HG02973 (cell line): ENCODE data around the gene SHPK.
"Not testable (repeated sequence)": the region's sequence is repeated elsewhere in the genome, so short reads cannot be mapped to it uniquely, and the experiment has no call there.

Experiments used
- ATAC-seq: cut with Tn5 transposase; IDR thresholded peaks from one replicate; pipeline ENCODE4 v1.9.1; 2021; ENCODE audit warnings: moderate library complexity; ENCODE audit not compliant: unreplicated experiment

SHPK gene

GRCh38 chr17:3592216-3592860 lies 43.7 kb downstream of the SHPK start:
- no peak for ATAC-seq

GRCh38 chr17:3590768-3591167 lies 45.3 kb downstream of the SHPK start:
- ATAC-seq = no peak

DNA sequence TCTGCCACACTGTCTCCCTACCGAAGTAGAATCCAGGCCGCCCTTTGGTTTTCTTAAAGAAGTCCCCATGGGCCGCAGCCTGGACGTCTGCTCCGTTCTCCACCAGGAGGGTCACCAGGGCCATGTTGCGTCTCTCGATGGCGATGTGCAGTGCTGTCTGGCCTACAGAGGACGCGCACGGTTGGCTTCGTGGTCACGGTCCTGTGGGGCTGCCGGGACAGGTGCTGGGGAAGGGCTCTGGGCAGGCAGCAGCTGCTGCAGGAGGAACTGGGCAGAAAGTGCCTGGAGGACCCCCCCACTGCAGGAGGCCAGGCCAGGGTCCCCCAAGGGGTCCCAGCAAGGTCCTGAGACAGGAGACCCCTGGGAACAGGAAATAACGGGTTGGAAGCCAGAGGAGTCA lies 45.8 kb downstream of the SHPK start:
- no peak for ATAC-seq

DNA sequence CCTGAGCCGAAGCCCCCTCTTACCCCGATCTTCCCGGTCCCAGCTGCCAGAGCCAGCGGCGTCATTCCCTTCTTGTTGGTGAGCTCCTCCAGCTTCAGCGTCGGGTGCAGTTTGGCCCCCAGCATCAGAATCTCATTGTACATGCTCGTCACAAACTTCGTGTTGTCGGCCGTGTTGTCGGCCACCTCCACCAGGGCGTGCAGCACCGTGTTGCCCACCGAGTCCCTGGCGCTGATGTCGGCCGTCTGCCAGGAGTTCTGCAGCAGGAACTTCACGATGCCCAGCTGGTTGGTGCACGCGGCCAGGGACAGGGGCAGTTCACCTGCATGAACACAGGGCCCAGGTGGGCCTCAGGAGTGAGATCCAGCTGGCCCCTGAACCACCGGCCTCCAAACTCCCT lies 46.3 kb downstream of the SHPK start:
- ATAC-seq = no peak

- no peak for ATAC-seq
Observed at GRCh38 chr17:3585826-3586225, 50.2 kb downstream of the SHPK start.

- no peak for ATAC-seq
Observed at GRCh38 chr17:3583456-3583855, 52.6 kb downstream of the SHPK start.

DNA sequence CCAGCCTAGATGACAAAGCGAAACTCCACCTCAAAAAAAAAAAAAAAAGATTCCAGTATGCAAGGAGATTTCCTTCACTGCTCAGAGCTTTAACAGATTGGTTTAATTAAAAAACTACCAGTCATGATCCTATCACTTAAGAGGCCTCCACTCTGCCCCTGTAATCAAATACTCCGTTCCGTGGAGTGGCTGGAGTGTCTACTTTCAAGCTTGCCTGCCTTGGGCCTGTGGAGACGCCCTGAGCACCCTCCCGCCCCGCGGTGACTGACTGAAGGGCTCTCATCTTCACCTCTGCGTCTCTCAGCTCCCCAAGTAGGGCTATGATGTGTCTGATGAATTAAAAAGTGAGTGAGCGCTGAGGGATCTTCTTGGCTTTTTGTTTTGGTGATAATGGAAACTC lies 53.1 kb downstream of the SHPK start:
- no peak for ATAC-seq

- not testable (repeated sequence) for ATAC-seq
Observed at GRCh38 chr17:3578667-3579066, 57.4 kb downstream of the SHPK start.

- no peak for ATAC-seq
Observed at GRCh38 chr17:3576970-3577369, 59.1 kb downstream of the SHPK start.

GRCh38 chr17:3575511-3575910 lies 60.5 kb downstream of the SHPK start:
- ATAC-seq = no peak

- ATAC-seq = no peak
Observed at GRCh38 chr17:3574231-3574630, 61.8 kb downstream of the SHPK start.

DNA sequence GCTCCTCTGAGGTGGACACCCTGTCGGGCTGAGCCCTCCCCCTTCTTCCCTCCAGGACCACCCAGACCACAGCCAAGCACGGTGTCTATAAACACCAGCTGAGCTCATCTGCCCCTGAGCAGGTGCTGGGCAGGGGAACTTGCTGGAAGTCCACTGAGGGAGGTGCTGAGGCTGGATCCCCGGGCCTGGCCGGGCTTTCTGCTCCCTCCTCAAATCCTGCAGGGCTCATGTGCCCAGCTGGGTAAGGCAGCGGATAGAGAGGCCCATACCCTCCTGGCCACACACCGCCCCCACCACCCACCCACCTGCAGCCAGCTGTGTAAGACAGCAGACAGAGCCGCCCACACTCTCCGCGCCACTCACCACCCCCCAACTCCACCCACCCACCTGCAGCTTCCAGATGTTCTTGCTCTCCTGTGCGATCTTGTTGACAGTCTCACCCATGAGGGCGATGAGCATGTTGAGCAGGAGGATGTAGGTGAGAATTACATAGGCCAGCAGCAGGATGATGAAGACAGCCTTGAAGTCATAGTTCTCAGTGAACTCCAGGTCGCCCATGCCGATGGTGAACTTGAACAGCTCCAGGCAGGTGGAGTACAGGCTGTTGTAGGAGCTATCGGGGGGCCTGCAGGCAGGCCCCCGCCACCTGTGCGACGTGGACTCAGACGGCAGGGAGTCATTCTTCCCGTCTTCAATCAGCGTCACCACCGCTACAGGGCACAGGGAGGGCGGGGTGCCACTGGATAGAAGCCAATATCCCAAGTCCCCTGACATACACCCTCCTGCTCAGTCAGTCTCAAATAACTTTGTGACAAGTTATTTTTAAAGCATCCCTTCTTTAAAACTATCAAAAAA lies 62.6 kb downstream of the SHPK start:
- ATAC-seq = no peak

DNA sequence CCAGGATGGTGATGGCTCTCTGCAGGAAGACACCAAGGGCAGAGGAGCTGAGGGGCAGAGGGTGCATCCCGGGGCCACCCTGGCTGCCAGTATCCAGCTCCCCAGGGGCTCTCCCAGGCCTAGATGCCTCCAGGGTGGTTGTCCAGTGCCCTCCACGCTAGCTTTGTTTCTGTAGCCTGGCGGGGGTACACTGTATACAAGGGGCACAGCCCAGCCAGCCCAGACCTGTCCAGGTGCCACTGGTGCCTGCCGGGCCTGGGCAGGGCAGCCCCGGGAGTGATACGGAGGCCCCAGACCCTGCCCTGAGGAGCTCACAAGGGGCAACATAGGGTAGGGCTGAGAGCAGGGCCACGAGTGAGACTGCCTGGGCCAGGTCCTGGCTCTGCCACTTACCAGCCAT lies 63.8 kb downstream of the SHPK start:
- no peak for ATAC-seq

GRCh38 chr17:3571043-3571900 lies 64.8 kb downstream of the SHPK start:
- ATAC-seq = no peak

GRCh38 chr17:3569534-3570137 lies 66.4 kb downstream of the SHPK start:
- ATAC-seq = no peak

DNA sequence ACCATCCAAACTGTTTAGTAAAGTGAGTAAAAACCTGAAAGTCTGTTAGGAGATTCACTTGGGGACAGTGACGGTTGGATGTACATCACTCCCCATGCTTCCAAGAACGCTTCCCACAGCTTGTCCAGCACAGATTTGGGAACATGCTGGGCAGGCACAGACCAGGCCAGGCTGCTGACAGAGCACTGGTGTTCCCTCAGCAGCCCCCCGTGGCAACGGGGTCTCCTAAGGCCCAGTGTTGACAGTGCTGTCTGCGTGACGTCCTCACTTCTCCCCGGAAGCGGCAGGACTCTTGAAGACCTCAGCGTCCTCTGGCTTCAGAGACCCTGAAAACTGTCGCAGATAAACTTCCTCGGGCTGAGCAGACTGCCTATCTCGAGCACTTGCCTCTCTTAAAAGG lies 69.5 kb downstream of the SHPK start:
- ATAC-seq = no peak

DNA sequence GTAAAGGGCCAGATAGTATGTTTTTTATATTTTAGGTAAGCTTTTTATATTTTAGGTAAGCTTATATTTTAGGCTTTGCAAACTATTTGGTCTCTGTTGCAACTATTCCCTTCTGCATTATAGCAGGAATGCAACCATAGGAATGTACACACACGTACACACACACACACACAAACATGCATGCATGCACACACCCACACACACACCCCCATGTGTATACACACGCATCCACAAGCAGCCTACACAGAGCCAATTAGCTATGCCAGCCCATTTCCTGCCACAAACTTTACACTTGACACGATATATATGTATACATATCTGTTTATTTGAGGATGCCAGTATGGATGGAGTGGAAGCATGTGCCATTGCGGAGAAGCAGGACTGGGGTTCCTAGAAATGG lies 70.9 kb downstream of the SHPK start:
- no peak for ATAC-seq

- not testable (repeated sequence) for ATAC-seq
Observed at GRCh38 chr17:3564241-3564640, 71.8 kb downstream of the SHPK start.

- no peak for ATAC-seq
Observed at GRCh38 chr17:3559270-3559645, 76.8 kb downstream of the SHPK start.

- ATAC-seq = peak; percentile 74
Observed at GRCh38 chr17:3558603-3559269, 77.3 kb downstream of the SHPK start.
